Neural cell (in vitro differentiated cells): ENCODE results near the gene SLC22A16. TPM values are rescaled to one million over a fixed set of nuclear protein-coding genes. Genes with fewer than 3 reads are reported as not detected.

Experiments used
- H2AFZ ChIP-seq: fragments of 200-600, 300-800 bp; sonication (generic), shearing (Covaris generic); 2 replicates; pipeline ENCODE4 v1.6.0; 2014; ENCODE audit warnings: low read depth, mild to moderate bottlenecking, antibody characterized with exemption, low read length, moderate library complexity
- H3F3A ChIP-seq: fragments of 200-600 bp; shearing (Covaris generic); 2 replicates; pipeline ENCODE4 v1.6.1; 2016; ENCODE audit warnings: mild to moderate bottlenecking, moderate library complexity, mixed read lengths, antibody characterized with exemption, low read length; ENCODE audit not compliant: insufficient read depth, poor library complexity, severe bottlenecking
- H3K27ac ChIP-seq: fragments of 200-600, 300-800 bp; sonication (generic), shearing (Covaris generic); 2 replicates; pipeline ENCODE4 v1.5.1; 2014; ENCODE audit warnings: mild to moderate bottlenecking, low read length, moderate library complexity
- H3K27me3 ChIP-seq: fragments of 300-800, 200-600 bp; sonication (generic), shearing (Covaris generic); 2 replicates; pipeline ENCODE4 v1.6.0; 2014; ENCODE audit warnings: mild to moderate bottlenecking, low read depth, low read length, moderate library complexity; ENCODE audit not compliant: insufficient read depth
- H3K36me3 ChIP-seq: fragments of 300-800, 200-600 bp; sonication (generic), shearing (Covaris generic); 2 replicates; pipeline ENCODE4 v1.5.1; 2014; ENCODE audit warnings: mild to moderate bottlenecking, antibody characterized with exemption, low read length, moderate library complexity; ENCODE audit not compliant: insufficient read depth
- H3K4me2 ChIP-seq: fragments of 300-800, 200-600 bp; sonication (generic), shearing (Covaris generic); 2 replicates; pipeline ENCODE4 v1.6.0; 2014; ENCODE audit warnings: mild to moderate bottlenecking, low read length
- H3K4me3 ChIP-seq: fragments of 300-800, 200-600 bp; sonication (generic), shearing (Covaris generic); 2 replicates; pipeline ENCODE4 v1.5.1; 2014; ENCODE audit warnings: mild to moderate bottlenecking, low read length, moderate library complexity
- H3K79me2 ChIP-seq: fragments of 200-600 bp; shearing (Covaris generic); replicated peaks from 2 replicates; pipeline ENCODE4 v1.6.0; 2014; ENCODE audit warnings: mild to moderate bottlenecking, low read length, moderate library complexity; ENCODE audit not compliant: insufficient read depth
- H3K9ac ChIP-seq: fragments of 300-800, 200-600 bp; sonication (generic), shearing (Covaris generic); 2 replicates; pipeline ENCODE4 v1.6.1; 2016; ENCODE audit warnings: mild to moderate bottlenecking, low read length, mixed read lengths
- H3K9me2 ChIP-seq: fragments of 200-600 bp; shearing (Covaris generic); 2 replicates; pipeline ENCODE4 v1.6.1; 2016; ENCODE audit warnings: mild to moderate bottlenecking, low read length, mixed read lengths; ENCODE audit not compliant: insufficient read depth
- H3K9me3 ChIP-seq: fragments of 200-600, 300-800 bp; sonication (generic), shearing (Covaris generic); 2 replicates; pipeline ENCODE4 v1.6.1; 2016; ENCODE audit warnings: mild to moderate bottlenecking, mixed run types, low read length, moderate library complexity, mixed read lengths
- H4K20me1 ChIP-seq: fragments of 200-600 bp; shearing (Covaris generic); 2 replicates; pipeline ENCODE4 v1.6.1; 2016; ENCODE audit warnings: mild to moderate bottlenecking, mixed run types; ENCODE audit not compliant: insufficient read depth
- EP300 ChIP-seq: fragments of 450-650 bp; conservative IDR thresholded peaks from 2 replicates; pipeline ENCODE4 v1.6.1; 2014; ENCODE audit warnings: antibody characterized with exemption, mild to moderate bottlenecking, moderate library complexity; ENCODE audit not compliant: poor library complexity, severe bottlenecking
- EZH2 ChIP-seq: fragments of 200-600, 300-800 bp; shearing (Covaris generic), sonication (generic); IDR thresholded peaks from 2 replicates; pipeline ENCODE4 v1.6.1; 2014; ENCODE audit warnings: antibody characterized with exemption, low read length, borderline replicate concordance, mild to moderate bottlenecking; ENCODE audit not compliant: insufficient read depth, poor library complexity, severe bottlenecking
- MXI1 ChIP-seq: fragments of 450-650 bp; conservative IDR thresholded peaks from 2 replicates; pipeline ENCODE4 v1.6.1; 2014; ENCODE audit warnings: antibody characterized with exemption, mild to moderate bottlenecking; ENCODE audit not compliant: poor library complexity, severe bottlenecking
- POLR2AphosphoS5 ChIP-seq: IDR thresholded peaks from 2 replicates; pipeline ENCODE4 v1.6.1; 2012
- RAD21 ChIP-seq: fragments of 450-650 bp; conservative IDR thresholded peaks from 2 replicates; pipeline ENCODE4 v1.6.1; 2014; ENCODE audit warnings: antibody characterized with exemption, mild to moderate bottlenecking, moderate library complexity
- SMC3 ChIP-seq: fragments of 450-650 bp; conservative IDR thresholded peaks from 2 replicates; pipeline ENCODE4 v1.6.1; 2014; ENCODE audit warnings: antibody characterized with exemption, mild to moderate bottlenecking, moderate library complexity; ENCODE audit not compliant: poor library complexity
- TAF1 ChIP-seq: IDR thresholded peaks from 2 replicates; pipeline ENCODE4 v1.6.1; 2012; ENCODE audit warnings: low read depth
- polyA plus RNA-seq: library from polyadenylated mRNA; depleted of rRNA; stranded (reverse); fragments of >200 nt; gene quantifications from 2 replicates; pipeline ENCODE4 v1.2.3, GENCODE V29; 2014
- TF ChIP-seq, protein P1 (sequence below): fragments of 450-650 bp; IDR thresholded peaks from 2 replicates; pipeline ENCODE4 v1.5.1; 2014; ENCODE audit warnings: antibody characterized with exemption, mild to moderate bottlenecking, moderate library complexity; ENCODE audit not compliant: poor library complexity, severe bottlenecking
- TF ChIP-seq, protein P2 (sequence below): IDR thresholded peaks from 2 replicates; pipeline ENCODE4 v1.6.1; 2012; ENCODE audit warnings: borderline replicate concordance

SLC22A16 gene
- polyA plus RNA-seq, 1 donor from 2014 or later: not detected

DNA sequence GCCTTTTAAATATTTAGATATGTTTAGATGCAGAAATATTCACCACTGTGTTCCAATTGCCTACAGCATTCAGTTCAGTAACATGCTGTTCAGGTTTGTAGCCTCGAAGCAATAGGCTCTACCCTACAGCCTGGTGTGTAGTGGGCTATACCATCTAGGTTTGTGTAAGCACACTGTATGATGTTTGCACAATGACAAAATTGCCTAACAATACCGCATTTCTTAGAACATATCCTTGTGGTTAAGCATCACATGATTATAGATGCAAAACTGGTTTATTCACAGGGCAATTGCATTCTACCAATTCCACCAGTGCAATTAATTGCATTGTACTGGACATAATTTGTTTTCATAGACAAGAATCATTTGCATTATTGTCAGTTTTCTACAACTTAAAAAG is 7.9 kb upstream of the SLC22A16 start:
- H3F3A ChIP-seq: no peaks in the 10 kb centered on the region
- H3K4me3 ChIP-seq: no peak overlapping the region
- H3K79me2 ChIP-seq: no peaks in the 10 kb centered on the region
- peaks cover 3% of the 10 kb centered on the region for H3K9me3 ChIP-seq
- no peak overlapping the region for H3K27ac ChIP-seq
- no peaks in the 10 kb centered on the region for H4K20me1 ChIP-seq
- no peaks in the 10 kb centered on the region for H3K36me3 ChIP-seq
- no peaks in the 10 kb centered on the region for H3K27me3 ChIP-seq
- TF ChIP-seq POLR2AphosphoS5: no peak
- H3K9me2 ChIP-seq: no peaks in the 10 kb centered on the region
- no peak overlapping the region for H2AFZ ChIP-seq
- no peak overlapping the region for H3K4me2 ChIP-seq
- no peak overlapping the region for H3K9ac ChIP-seq

DNA sequence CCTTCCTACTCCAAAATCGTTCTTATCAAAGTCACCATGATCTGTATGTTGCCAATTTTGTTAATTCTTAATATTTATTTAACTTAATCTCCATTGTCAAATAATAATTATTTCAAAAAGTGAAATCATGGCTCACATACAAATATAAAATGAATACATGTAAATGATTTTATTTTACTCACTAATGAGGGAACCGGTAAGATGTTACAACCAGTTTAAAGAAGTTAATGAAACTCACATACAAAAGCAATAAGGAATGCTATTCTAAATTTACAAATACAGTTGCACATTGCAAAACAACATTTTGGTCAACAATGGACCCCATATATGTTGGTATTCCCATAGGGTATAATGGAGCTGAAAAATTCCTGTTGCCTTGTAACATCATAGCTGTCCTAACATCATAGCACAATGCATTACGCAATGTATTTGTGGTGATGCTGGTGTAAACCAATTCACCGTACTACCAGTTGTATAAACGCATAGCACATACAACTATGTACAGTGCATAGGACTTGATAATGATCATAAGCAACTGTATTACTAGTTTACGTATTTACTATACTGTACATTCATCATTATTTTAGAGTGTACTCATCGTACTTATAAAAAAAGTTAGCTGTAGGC is 6.5 kb upstream of the SLC22A16 start:
- peaks cover 3% of the 10 kb centered on the region for H3K9me3 ChIP-seq
- H3F3A ChIP-seq: no peaks in the 10 kb centered on the region
- no peak overlapping the region for H3K4me3 ChIP-seq
- H3K4me2 ChIP-seq: no peak overlapping the region
- TF ChIP-seq, protein P1, sequence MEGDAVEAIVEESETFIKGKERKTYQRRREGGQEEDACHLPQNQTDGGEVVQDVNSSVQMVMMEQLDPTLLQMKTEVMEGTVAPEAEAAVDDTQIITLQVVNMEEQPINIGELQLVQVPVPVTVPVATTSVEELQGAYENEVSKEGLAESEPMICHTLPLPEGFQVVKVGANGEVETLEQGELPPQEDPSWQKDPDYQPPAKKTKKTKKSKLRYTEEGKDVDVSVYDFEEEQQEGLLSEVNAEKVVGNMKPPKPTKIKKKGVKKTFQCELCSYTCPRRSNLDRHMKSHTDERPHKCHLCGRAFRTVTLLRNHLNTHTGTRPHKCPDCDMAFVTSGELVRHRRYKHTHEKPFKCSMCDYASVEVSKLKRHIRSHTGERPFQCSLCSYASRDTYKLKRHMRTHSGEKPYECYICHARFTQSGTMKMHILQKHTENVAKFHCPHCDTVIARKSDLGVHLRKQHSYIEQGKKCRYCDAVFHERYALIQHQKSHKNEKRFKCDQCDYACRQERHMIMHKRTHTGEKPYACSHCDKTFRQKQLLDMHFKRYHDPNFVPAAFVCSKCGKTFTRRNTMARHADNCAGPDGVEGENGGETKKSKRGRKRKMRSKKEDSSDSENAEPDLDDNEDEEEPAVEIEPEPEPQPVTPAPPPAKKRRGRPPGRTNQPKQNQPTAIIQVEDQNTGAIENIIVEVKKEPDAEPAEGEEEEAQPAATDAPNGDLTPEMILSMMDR: no peak
- no peak for TF ChIP-seq POLR2AphosphoS5
- TF ChIP-seq MXI1: no peak
- TF ChIP-seq TAF1: no peak
- H3K9me2 ChIP-seq: no peaks in the 10 kb centered on the region
- no peaks in the 10 kb centered on the region for H3K79me2 ChIP-seq
- no peak overlapping the region for H3K9ac ChIP-seq
- H2AFZ ChIP-seq: no peak overlapping the region
- no peaks in the 10 kb centered on the region for H3K36me3 ChIP-seq
- no peak overlapping the region for H3K27ac ChIP-seq
- H4K20me1 ChIP-seq: no peaks in the 10 kb centered on the region
- H3K27me3 ChIP-seq: no peaks in the 10 kb centered on the region

DNA sequence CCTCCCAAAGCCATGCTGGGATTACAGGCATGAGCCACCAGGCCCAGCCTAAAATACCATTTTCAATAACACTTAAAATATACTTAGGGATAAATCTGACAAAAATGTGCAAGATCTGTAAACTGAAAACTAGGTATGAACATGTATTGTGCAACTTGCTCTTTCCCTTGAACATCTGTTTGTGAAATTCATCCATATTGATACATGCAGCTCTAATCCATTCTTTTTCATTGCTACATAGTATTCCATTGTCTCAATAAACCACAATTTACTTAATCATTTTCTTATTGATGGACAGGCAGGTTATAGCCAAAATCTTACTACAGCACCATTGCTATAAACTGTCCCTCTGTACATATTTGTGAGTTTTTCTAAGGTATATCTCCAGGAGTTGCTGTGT is 4.7 kb upstream of the SLC22A16 start:
- no peaks in the 10 kb centered on the region for H3F3A ChIP-seq
- no peak for TF ChIP-seq EP300
- TF ChIP-seq MXI1: no peak
- TF ChIP-seq, protein P2, sequence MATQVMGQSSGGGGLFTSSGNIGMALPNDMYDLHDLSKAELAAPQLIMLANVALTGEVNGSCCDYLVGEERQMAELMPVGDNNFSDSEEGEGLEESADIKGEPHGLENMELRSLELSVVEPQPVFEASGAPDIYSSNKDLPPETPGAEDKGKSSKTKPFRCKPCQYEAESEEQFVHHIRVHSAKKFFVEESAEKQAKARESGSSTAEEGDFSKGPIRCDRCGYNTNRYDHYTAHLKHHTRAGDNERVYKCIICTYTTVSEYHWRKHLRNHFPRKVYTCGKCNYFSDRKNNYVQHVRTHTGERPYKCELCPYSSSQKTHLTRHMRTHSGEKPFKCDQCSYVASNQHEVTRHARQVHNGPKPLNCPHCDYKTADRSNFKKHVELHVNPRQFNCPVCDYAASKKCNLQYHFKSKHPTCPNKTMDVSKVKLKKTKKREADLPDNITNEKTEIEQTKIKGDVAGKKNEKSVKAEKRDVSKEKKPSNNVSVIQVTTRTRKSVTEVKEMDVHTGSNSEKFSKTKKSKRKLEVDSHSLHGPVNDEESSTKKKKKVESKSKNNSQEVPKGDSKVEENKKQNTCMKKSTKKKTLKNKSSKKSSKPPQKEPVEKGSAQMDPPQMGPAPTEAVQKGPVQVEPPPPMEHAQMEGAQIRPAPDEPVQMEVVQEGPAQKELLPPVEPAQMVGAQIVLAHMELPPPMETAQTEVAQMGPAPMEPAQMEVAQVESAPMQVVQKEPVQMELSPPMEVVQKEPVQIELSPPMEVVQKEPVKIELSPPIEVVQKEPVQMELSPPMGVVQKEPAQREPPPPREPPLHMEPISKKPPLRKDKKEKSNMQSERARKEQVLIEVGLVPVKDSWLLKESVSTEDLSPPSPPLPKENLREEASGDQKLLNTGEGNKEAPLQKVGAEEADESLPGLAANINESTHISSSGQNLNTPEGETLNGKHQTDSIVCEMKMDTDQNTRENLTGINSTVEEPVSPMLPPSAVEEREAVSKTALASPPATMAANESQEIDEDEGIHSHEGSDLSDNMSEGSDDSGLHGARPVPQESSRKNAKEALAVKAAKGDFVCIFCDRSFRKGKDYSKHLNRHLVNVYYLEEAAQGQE: no peak
- TF ChIP-seq RAD21: no peak
- TF ChIP-seq, protein P1: no peak
- no peak for TF ChIP-seq EZH2
- no peak for TF ChIP-seq TAF1
- no peak for TF ChIP-seq SMC3
- TF ChIP-seq POLR2AphosphoS5: no peak
- no peak overlapping the region for H3K9ac ChIP-seq
- H3K4me2 ChIP-seq: no peak overlapping the region
- no peak overlapping the region for H3K27ac ChIP-seq
- no peak overlapping the region for H2AFZ ChIP-seq
- no peaks in the 10 kb centered on the region for H3K79me2 ChIP-seq
- H4K20me1 ChIP-seq: no peaks in the 10 kb centered on the region
- H3K27me3 ChIP-seq: no peaks in the 10 kb centered on the region
- no peak overlapping the region for H3K4me3 ChIP-seq
- no peaks in the 10 kb centered on the region for H3K36me3 ChIP-seq
- no peaks in the 10 kb centered on the region for H3K9me2 ChIP-seq
- H3K9me3 ChIP-seq: peaks cover 3% of the 10 kb centered on the region
